Aorta (tissue), 5 donors: ENCODE data around the gene NAT8L. TPM values are rescaled to one million over a fixed set of nuclear protein-coding genes. Genes with fewer than 3 reads are reported as not detected.

Experiments used
- ATAC-seq: fragments of 200-7000 bp; cut with Tn5 transposase; one replicate; pipeline ENCODE4 v1.9.1; 2022; ENCODE audit warnings: moderate library complexity; ENCODE audit not compliant: low FRiP score
- DNase-seq, 2 donors: peaks; one replicate each; pipeline ENCODE4 v3.0.0-alpha.2; 2020
- H3K27ac ChIP-seq, 2 donors: one replicate each; pipeline ENCODE4 v1.5.1; 2013; ENCODE audit warnings: low read length in 2 of 2, mild to moderate bottlenecking in 2 of 2, moderate library complexity in 2 of 2, control low read depth in 1 of 2, inconsistent platforms in 1 of 2, low read depth in 1 of 2
- H3K27me3 ChIP-seq, 2 donors: one replicate each; pipeline ENCODE4 v1.6.1; 2013; ENCODE audit warnings: control low read depth in 1 of 2, low read length in 1 of 2, mild to moderate bottlenecking in 1 of 2, moderate library complexity in 1 of 2; ENCODE audit not compliant: insufficient read depth in 2 of 2, control insufficient read depth in 1 of 2
- H3K36me3 ChIP-seq, 2 donors: one replicate each; pipeline ENCODE4 v1.6.1; 2013; ENCODE audit warnings: control low read depth in 1 of 2, low read length in 1 of 2, mild to moderate bottlenecking in 1 of 2; ENCODE audit not compliant: insufficient read depth in 2 of 2, control insufficient read depth in 1 of 2
- H3K4me1 ChIP-seq, 2 donors: one replicate each; pipeline ENCODE4 v1.6.1; 2013; ENCODE audit warnings: low read length in 2 of 2, control low read depth in 1 of 2, mild to moderate bottlenecking in 1 of 2, moderate library complexity in 1 of 2; ENCODE audit not compliant: insufficient read depth in 2 of 2, control insufficient read depth in 1 of 2
- H3K4me3 ChIP-seq, 2 donors: one replicate each; pipeline ENCODE4 v1.5.1; 2013; ENCODE audit warnings: low read length in 2 of 2, control low read depth in 1 of 2, mild to moderate bottlenecking in 1 of 2
- H3K9me3 ChIP-seq: one replicate; pipeline ENCODE4 v1.6.1; 2013; ENCODE audit warnings: mild to moderate bottlenecking, low read length; ENCODE audit not compliant: control insufficient read depth
- WGBS, 2 donors: extraction: QIAGEN DNeasy Blood & Tissue Kit; methylation state at CpG; one replicate each; pipeline ENCODE4 v1.1.7; 2013; 5-methylcytosine and 5-hydroxymethylcytosine counted together
- intact Hi-C, 2 donors: fragments of 100-400 bp; cut with DNase I; formaldehyde crosslinking; loops; one replicate each; pipeline versions ENCODE4 v1.14.2 to v1.15.0; 2022
- polyA plus RNA-seq, 2 donors: library from polyadenylated mRNA; stranded (reverse); fragments of 200-250 nt; gene quantifications; one replicate each; pipeline ENCODE4 v1.2.3, GENCODE V29; 2013
- total RNA-seq, 2 donors: library from RNA; stranded (reverse); fragmentation: NEBNext Ultra II Directional; extraction: Animal tissue kit (Norgen Biotek cat#: 25700); gene quantifications; one replicate each; pipeline ENCODE4 v1.2.1, GENCODE V29; 2021
- donor health status: healthy with polysubstance abuse.
- donor health status: Bipolar disorder and iron deficiency.
- donor health status: DM: no; HTN: no; CAD: no.
- donor health status: DM: no; HTN: no; CAD: no.
- donor health status: DM: yes; HTN: yes; CAD: no.

NAT8L gene
- total and polyA plus RNA-seq, 4 donors = under 0.01 to 0.33 (median 0.14) TPM

GRCh38 chr4:2071912-2072867 is 13.1 kb downstream of the NAT8L start:
- Histone ChIP-seq H3K36me3 (no peaks in the 10 kb centered on the region), H3K27me3 (no peaks in the 10 kb centered on the region), H3K9me3 (no peaks in the 10 kb centered on the region), H3K4me3 (no peak overlapping the region), H3K4me1 (no peaks in the 10 kb centered on the region), H3K27ac (no peak overlapping the region)
- peak in 1 of 2 donors; percentile 67 for DNase-seq
- no peak for ATAC-seq
- intact Hi-C loops = no loop called here
- WGBS, 2 donors = 80 to 82% methylated on average over 28 of the region's 28 CpGs

GRCh38 chr4:2072971-2073807 is 14.1 kb downstream of the NAT8L start:
- intact Hi-C loops = no loop called here
- H3K9me3 ChIP-seq = no peaks in the 10 kb centered on the region
- H3K4me1 ChIP-seq = no peaks in the 10 kb centered on the region
- WGBS, 2 donors = 92 to 94% methylated on average over 20 of the region's 20 CpGs
- DNase-seq (peak; percentile 46 to 68), ATAC-seq (no peak)
- H3K27me3 ChIP-seq = no peaks in the 10 kb centered on the region
- H3K27ac ChIP-seq = no peak overlapping the region
- no peaks in the 10 kb centered on the region for H3K36me3 ChIP-seq
- H3K4me3 ChIP-seq = no peak overlapping the region

- H3K4me1 ChIP-seq = no peaks in the 10 kb centered on the region
- H3K36me3 ChIP-seq = no peaks in the 10 kb centered on the region
- DNase-seq (peak in 1 of 2 donors; percentile 66), ATAC-seq (no peak)
- H3K27ac ChIP-seq = no peak overlapping the region
- no peaks in the 10 kb centered on the region for H3K27me3 ChIP-seq
- intact Hi-C loops = no loop called here
- H3K9me3 ChIP-seq = no peaks in the 10 kb centered on the region
- no peak overlapping the region for H3K4me3 ChIP-seq
- 81 to 83% methylated on average over 20 of the region's 20 CpGs for WGBS, 2 donors
Observed at GRCh38 chr4:2073808-2074481, 14.8 kb downstream of the NAT8L start.

GRCh38 chr4:2074588-2074987 is 15.5 kb downstream of the NAT8L start:
- no peaks in the 10 kb centered on the region for H3K4me1 ChIP-seq
- DNase-seq (peak in 1 of 2 donors; percentile 65), ATAC-seq (no peak)
- H3K27ac ChIP-seq = no peak overlapping the region
- no peaks in the 10 kb centered on the region for H3K27me3 ChIP-seq
- no peak overlapping the region for H3K4me3 ChIP-seq
- 85 to 87% methylated on average over 10 to 11 of the region's 11 CpGs for WGBS, 2 donors
- no peaks in the 10 kb centered on the region for H3K36me3 ChIP-seq
- no peaks in the 10 kb centered on the region for H3K9me3 ChIP-seq
- intact Hi-C loops = no loop called here

- WGBS, 2 donors = 92 to 95% methylated on average over 12 of the region's 12 CpGs
- peak in 1 of 2 donors; percentile 43 for DNase-seq
- H3K36me3 ChIP-seq = no peaks in the 10 kb centered on the region
- H3K27me3 ChIP-seq = no peaks in the 10 kb centered on the region
- no peak overlapping the region for H3K4me3 ChIP-seq
- no peak for ATAC-seq
- intact Hi-C loops = no loop called here
- no peaks in the 10 kb centered on the region for H3K4me1 ChIP-seq
- no peaks in the 10 kb centered on the region for H3K9me3 ChIP-seq
- H3K27ac ChIP-seq = no peak overlapping the region
Observed at GRCh38 chr4:2075171-2075986, 16.3 kb downstream of the NAT8L start.

- Histone ChIP-seq H3K36me3 (no peaks in the 10 kb centered on the region), H3K4me1 (no peaks in the 10 kb centered on the region), H3K27ac (no peak overlapping the region), H3K4me3 (no peak overlapping the region), H3K27me3 (no peaks in the 10 kb centered on the region), H3K9me3 (no peaks in the 10 kb centered on the region)
- intact Hi-C loops = no loop called here
- DNase-seq (peak in 1 of 2 donors; percentile 70), ATAC-seq (no peak)
- 95 to 97% methylated on average over 31 of the region's 31 CpGs for WGBS, 2 donors
Observed at GRCh38 chr4:2075987-2076907, 17.1 kb downstream of the NAT8L start.

- Histone ChIP-seq H3K36me3 (no peaks in the 10 kb centered on the region), H3K27ac (no peak overlapping the region), H3K27me3 (no peaks in the 10 kb centered on the region), H3K4me3 (no peak overlapping the region), H3K4me1 (no peaks in the 10 kb centered on the region), H3K9me3 (no peaks in the 10 kb centered on the region)
- ATAC-seq (no peak), DNase-seq (peak in 1 of 2 donors; percentile 44)
- WGBS, 2 donors = 84% methylated on average over 9 of the region's 9 CpGs
- intact Hi-C loops = no loop called here
Observed at GRCh38 chr4:2076908-2077536, 17.9 kb downstream of the NAT8L start.
